H1 (cell line): Measurements from ENCODE around the gene ZBTB16. TPM values are rescaled to one million over a fixed set of nuclear protein-coding genes. Genes with fewer than 3 reads are reported as not detected.

ENCODE experiments used
- BRCA1 ChIP-seq: IDR thresholded peaks from 2 replicates; pipeline ENCODE4 v1.6.1; 2012; ENCODE audit warnings: low read depth, low read length, improper control_type of control experiment
- RBBP5 ChIP-seq: IDR thresholded peaks from 2 replicates; pipeline ENCODE4 v1.7.1; 2012; ENCODE audit warnings: low read depth, mild to moderate bottlenecking, inconsistent platforms, low read length, moderate library complexity, borderline replicate concordance
- SIRT6 ChIP-seq: IDR thresholded peaks from one replicate; pipeline ENCODE4 v1.7.1; 2012; ENCODE audit warnings: low read length, inconsistent platforms
- TBP ChIP-seq: IDR thresholded peaks from 2 replicates; pipeline ENCODE4 v1.6.1; 2011; ENCODE audit warnings: low read depth, low read length, improper control_type of control experiment
- polyA plus RNA-seq, 7 experiments: library from polyadenylated mRNA; depleted of rRNA in 3 of 7; stranded (reverse) in 5 of 7; unstranded in 2 of 7; fragments of >200 nt in 5 of 7; fragments of 200-250 nt in 2 of 7; gene quantifications; 1 replicate in 5 of 7; 2 replicates in 1 of 7; 4 replicates in 1 of 7; pipeline versions ENCODE4 v1.2.1 to v1.2.3, GENCODE V29; 2011 to 2013; ENCODE audit warnings: missing spikeins in 2 of 7, mixed read lengths in 2 of 7
- total RNA-seq: library from RNA; stranded (reverse); fragmentation: NEBNext Ultra II Directional; extraction: Animal tissue kit (Norgen Biotek cat#: 25700); gene quantifications from 2 replicates; pipeline ENCODE4 v1.2.1, GENCODE V29; 2021

Gene ZBTB16
- total and polyA plus RNA-seq, 2 of the 8 experiments (the other 6 are each of a cell fraction or from before 2014, with no cell fraction given) = 0.12 to 0.61 TPM

GRCh38 chr11:114209343-114209742 is 149.8 kb downstream of the ZBTB16 start (continued):
- TF ChIP-seq BRCA1 (no peak), SIRT6 (no peak), TBP (no peak), RBBP5 (no peak)
